Measurements from ENCODE around the gene ANKRD52.
A peak's percentile ranks its signal among the peaks of the same experiment; 100 is the strongest.

The ANKRD52 gene

DNA sequence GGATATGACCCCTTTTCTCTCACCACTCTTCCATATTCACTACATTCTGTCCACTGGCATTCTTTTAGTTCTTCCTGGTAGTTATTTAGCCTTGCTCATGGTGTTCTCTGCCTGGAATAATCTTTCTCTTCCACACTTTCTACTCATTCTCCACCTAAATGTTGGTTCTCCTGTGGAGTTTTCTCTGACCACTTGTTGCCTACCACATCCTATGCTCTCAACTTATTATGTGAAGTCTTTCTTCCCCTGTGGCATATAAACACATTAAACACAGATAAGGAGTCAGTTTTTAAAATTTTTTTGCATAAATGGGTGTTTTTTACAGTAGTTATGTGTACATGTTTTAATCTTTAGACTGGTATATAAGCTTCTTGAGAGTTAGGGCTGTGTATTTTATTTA is 65.6 kb downstream of the ANKRD52 start:
- TF ChIP-seq CTCF (IDR thresholded peaks at IDR 0.05; ENCODE audit: low read depth, low read length, missing control alignments), result no peak
- H3K4me3 ChIP-seq (replicated peaks; ENCODE audit: low read depth, low read length), result no peak overlapping the region

GRCh38 chr12:56190695-56191155 is 67.5 kb downstream of the ANKRD52 start:
- no peak for TF ChIP-seq CTCF (IDR thresholded peaks at IDR 0.05; ENCODE audit: low read depth, low read length, missing control alignments)
- DNase-seq (ENCODE audit: extremely low read depth, low read depth), result no peak
- H3K4me3 ChIP-seq (replicated peaks; ENCODE audit: low read depth, low read length), result peak overlapping the region; percentile 80

More for the DNA sequence above, 65.6 kb downstream of the ANKRD52 start:
- DNase-seq (ENCODE audit: extremely low read depth, low read depth), result no peak

GRCh38 chr12:56189918-56190694 is 68.1 kb downstream of the ANKRD52 start:
- no peak for TF ChIP-seq CTCF (IDR thresholded peaks at IDR 0.05; ENCODE audit: low read depth, low read length, missing control alignments)
- peak overlapping the region; percentile 80 for H3K4me3 ChIP-seq (replicated peaks; ENCODE audit: low read depth, low read length)
- peak; percentile 69 for DNase-seq (ENCODE audit: extremely low read depth, low read depth)

GRCh38 chr12:56189099-56189917 is 68.9 kb downstream of the ANKRD52 start, which contains the start of gene SMARCC2:
Gene SMARCC2, minus strand, starts transcription at chr12:56189483. Its CDS starts 22 bp downstream, at chr12:56189461.
- peak within 1 kb of the TSS; percentile 80 for H3K4me3 ChIP-seq (replicated peaks; ENCODE audit: low read depth, low read length)
- DNase-seq (ENCODE audit: extremely low read depth, low read depth), result peak; percentile 70
- TF ChIP-seq CTCF (IDR thresholded peaks at IDR 0.05; ENCODE audit: low read depth, low read length, missing control alignments), result peak; percentile 53

GRCh38 chr12:56188778-56189098 is 69.4 kb downstream of the ANKRD52 start:
- H3K4me3 ChIP-seq (replicated peaks; ENCODE audit: low read depth, low read length), result peak overlapping the region; percentile 80
- TF ChIP-seq CTCF (IDR thresholded peaks at IDR 0.05; ENCODE audit: low read depth, low read length, missing control alignments), result no peak
- no peak for DNase-seq (ENCODE audit: extremely low read depth, low read depth)

DNA sequence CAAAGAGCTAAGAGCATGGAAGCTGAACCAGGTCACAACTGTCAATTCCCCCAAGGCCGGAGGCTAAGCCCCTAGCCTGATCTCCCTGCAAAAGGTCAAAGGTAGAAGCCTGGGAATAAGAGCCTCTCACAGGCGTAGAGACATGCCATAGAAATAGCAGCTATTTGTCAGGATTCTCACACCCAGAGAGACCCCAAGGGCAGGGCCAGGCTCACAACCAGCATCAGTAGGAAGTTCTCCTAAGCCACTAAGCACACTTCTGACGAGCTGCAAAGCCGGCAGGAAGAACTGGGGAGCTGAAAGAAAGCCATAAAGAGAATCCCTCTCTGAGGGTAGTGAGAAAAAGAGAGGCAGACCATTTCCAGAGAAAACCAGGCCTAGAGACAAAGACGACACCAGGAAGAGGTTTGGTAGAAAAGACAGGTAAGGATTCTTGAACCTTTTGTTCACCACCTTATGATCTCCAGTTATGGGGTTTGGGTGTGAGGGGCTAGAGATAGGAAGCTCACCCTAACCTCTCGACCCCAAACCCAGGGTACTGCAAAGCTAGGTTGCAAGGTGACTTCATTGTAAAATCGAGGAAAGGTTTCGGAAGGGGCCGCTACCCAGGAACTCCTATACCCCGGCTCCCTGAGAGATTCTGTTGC is 69.9 kb downstream of the ANKRD52 start:
- no peak for TF ChIP-seq CTCF (IDR thresholded peaks at IDR 0.05; ENCODE audit: low read depth, low read length, missing control alignments)
- no peak for DNase-seq (ENCODE audit: extremely low read depth, low read depth)
- H3K4me3 ChIP-seq (replicated peaks; ENCODE audit: low read depth, low read length), result peak overlapping the region; percentile 80

Measured in HFF-Myc (cell line).